Tibial nerve (tissue), 4 donors: ENCODE measurements around the gene ADGRB3.

Experiments used
- CTCF ChIP-seq, 5 experiments: fragments of 200-600 bp in 3 of 5; fragments of 450-650 bp in 2 of 5; sonication (generic) in 3 of 5; IDR thresholded peaks; one replicate each; pipeline ENCODE4 v1.5.1; 2016 to 2019; ENCODE audit warnings: antibody characterized with exemption in 5 of 5, mild to moderate bottlenecking in 3 of 5, moderate library complexity in 2 of 5
- EP300 ChIP-seq, 2 donors: sonication (generic); formaldehyde crosslinking; IDR thresholded peaks; one replicate each; pipeline ENCODE4 v1.6.1; 2017; ENCODE audit warnings: antibody characterized with exemption in 2 of 2, mild to moderate bottlenecking in 1 of 2
- POLR2A ChIP-seq, 2 donors: fragments of 450-650 bp; IDR thresholded peaks; one replicate each; pipeline ENCODE4 v1.6.1; 2017; ENCODE audit warnings: antibody characterized with exemption in 2 of 2, mild to moderate bottlenecking in 2 of 2, moderate library complexity in 2 of 2

- TF ChIP-seq CTCF (IDR thresholded peaks at IDR 0.05), result no peak
- no peak for TF ChIP-seq POLR2A (IDR thresholded peaks at IDR 0.05)
- TF ChIP-seq EP300 (IDR thresholded peaks at IDR 0.05), result no peak
These were observed 654.8 kb downstream of the ADGRB3 start for GRCh38 chr6:69289689-69290495.
